Left renal pelvis (tissue), 4 donors: ENCODE results near the gene STN1. TPM values are rescaled to one million over a fixed set of nuclear protein-coding genes. Genes with fewer than 3 reads are reported as not detected.

ENCODE experiments used
- DNase-seq, 4 donors: peaks; one replicate each; pipeline ENCODE4 v3.0.0-alpha.2; 2013; ENCODE audit warnings: low read depth in 4 of 4, low spot score in 3 of 4
- polyA plus RNA-seq, 4 donors: library from polyadenylated mRNA; unstranded; fragments of 120-200 nt; gene quantifications; one replicate each; pipeline ENCODE4 v1.2.1, GENCODE V29; 2013; ENCODE audit not compliant: insufficient read length in 4 of 4

The STN1 gene
- polyA plus RNA-seq, 4 donors = 15.1 to 27.3 (median 25.6) TPM

DNA sequence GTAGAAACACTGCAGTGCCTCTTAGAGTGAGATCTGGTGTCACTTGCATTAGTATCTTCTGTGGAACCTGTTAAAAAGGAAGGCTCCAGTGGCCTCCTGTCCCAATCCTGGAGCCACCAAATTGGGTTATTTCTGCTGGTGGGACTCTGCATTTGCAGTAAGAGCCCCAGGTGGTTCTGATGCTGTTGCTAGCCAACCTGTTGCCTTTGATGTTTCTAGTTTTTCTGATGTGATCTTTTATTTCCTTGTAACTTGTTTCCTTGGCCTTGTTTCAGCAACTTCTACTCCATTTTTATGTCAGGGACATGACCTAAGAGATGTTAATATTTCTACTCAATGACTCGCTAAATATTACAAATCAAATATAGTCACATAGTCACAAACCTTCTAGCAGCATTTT, 12.5 kb upstream of the STN1 start:
- no peak for DNase-seq

DNA sequence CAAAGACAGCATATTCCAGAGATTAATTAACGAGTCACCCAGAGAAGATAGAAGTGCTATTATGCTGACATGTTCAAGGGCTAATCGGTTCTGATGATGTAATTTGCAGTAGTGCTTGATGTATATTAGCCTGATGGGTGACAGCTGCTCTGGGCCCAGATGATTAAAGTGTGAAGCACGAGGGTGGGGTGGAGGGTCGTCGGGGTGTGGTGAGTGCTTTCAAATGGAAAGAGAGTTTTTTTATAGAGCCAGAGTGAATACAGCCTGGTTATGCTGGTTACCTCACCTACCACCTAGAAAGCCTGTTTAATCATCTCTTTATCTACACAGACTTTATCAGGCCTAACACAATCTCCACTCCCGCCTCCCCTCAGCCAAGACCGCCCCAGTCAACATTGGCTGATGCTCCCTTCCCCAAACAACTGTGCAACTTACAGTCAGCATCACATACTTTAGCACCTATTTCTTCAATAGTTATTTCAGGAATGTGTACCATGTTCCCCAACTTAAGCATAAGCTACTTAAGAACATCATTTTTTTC, 11.5 kb upstream of the STN1 start:
- no peak for DNase-seq

DNA sequence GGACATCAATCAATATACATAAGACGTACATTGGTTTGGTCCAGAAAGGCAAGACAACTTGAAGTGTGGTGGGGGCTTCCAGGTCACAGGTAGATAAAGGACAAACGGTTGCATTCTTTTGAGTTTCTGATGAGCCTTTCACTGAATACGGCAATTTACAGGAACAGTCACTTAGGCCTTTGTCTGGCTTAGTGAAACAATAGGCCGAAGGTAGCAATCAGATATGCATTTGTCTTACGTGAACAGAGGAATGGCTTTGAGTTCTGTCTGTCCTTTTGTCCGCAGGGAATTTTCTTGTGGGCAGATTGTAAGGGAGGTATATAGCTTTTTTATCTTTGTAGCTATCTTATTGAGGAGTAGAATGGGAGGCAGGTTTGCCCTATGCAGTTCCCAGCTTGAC, 10.8 kb upstream of the STN1 start:
- no peak for DNase-seq

DNA sequence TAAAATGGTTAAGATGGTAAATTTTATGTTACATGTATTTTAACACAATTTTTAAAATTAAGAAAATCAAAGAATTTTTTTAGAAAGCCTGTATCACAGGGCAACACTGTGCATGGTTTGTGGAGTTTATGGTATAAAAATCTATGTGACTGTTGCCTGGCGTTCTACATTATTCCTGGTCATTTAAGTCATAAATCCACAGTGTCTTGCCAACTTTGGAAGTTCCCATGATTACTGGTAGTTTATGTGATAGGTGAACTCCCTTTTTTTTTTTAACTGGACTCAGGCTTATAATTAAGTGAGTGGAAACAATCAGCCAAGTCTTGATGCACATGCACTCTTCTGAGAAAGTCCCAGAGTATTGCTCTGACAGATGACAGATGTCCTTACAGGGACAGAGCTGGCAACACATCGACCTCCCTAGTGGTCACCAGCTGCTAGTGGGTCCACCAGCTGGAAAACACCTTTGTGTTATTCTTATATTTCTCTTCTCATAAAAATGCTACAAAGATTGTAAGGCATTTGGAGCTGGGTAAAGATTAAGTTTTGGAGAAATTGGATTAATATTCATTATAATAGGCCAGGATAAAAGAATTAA, 8.8 kb upstream of the STN1 start:
- DNase-seq = no peak

DNA sequence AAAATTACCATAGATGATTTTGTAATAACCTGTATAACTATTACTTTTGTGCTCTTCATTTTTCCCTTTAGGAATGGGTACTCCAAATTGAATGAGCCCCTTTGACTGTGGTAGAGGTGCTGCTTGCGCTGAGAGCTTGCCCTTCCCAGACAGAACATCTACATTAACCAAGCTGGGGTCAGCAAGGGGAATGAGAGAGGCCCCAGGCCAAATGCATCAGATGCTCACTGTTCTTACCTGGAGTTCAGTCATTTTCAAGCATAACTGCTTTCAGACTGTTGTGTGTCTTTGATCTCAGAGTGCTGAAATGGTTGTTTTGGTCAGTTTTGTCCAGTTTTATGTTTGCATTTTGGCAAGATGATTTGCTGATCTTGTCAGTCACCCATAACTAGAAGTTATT, 7.6 kb upstream of the STN1 start:
- no peak for DNase-seq

DNA sequence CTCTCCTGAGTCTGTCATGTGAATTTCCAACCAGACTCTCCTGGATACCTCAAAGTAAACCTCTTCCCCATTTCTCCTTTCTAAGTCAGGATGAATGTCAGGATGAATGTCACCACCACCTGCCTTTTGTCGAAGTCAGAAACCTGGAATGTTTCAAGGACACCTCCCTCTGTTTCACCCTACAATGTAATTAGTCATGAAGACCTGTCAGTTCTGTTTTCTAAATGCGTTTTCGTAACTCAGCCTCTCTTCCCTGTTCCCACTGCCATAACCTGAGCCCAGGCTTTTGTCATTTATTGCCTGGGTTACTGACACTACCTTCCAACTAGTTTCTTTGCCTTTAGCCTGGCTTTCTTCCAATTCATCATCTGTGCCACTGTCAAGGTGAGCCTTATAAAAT, 5.5 kb upstream of the STN1 start:
- DNase-seq = no peak

DNA sequence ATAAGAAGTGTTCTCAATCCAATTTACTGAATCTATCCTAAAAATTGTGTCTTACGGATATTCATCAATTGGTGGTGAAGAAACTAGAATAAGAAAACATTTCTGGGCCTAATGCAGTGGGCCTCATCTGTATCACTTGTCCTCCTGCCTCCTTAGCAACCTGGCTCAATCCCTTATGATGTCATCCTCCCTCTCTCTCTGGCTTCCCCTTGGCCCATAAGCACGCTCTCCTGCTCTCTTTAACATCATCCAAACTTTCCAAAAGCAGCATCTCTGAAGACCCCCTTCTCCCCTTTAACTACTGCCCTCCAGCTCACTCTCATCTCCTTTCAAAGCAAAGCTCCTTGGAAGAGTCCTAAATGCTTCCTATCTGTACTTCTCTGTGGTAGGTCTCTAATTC, 4.7 kb upstream of the STN1 start:
- no peak for DNase-seq

DNA sequence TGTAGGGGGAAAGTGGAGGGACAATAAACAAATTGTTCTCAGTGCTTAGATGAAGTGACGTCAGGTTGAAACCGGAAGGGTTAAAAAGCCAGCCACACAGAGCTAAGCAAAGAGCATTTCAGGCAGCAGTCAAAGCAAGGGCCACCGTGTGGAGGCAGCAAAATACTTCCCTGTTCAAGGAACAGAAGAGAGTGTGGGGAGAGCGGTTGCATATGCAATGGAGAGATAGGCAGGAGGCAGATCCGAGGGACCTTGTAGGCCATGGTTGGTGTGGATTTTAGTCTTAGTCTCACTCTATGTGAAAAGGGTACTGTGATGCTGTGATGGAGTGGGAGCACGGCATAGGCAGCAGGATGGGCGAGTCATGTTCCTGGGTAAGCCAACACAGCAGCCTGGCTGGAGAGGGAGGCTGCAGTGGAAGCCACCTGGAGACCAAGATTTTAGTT, 3.8 kb upstream of the STN1 start:
- no peak for DNase-seq

DNA sequence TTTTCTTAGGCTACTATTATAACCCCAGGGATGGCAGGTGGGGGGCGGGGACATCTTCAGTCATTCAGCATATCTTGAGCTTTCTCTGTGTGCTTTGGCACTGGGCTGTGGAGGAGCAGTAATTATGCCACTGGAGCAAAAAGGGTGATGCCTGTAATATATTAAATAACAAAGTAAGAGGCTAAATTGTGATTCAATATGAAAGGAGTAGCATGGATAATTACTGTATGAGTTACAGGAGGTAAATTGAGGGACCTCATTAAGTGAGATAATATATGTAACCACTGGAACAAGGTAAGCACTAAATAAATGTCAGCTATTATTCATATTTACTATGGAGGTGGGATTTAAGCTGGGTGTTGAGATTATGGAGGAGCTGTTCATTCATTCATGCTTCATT, 3.3 kb upstream of the STN1 start:
- no peak for DNase-seq

DNA sequence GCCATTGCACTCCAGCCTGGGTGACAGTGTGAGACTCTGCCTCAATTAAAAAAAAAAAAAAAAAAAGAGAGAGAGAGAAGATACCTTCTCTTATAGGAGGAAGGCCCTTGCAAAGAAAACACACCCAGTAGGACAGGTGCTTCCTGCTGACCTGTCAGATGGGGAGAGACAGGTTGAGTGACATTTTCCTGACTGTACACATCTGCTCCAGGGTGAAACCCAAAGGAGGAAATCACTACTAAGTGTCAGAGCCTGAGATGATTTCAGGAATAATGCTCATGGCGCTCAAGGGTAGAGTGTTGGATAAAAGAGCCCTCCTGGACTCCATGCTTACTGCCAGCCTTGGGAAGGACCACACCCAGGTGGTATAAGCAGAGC, 1.7 kb upstream of the STN1 start:
- no peak for DNase-seq

DNA sequence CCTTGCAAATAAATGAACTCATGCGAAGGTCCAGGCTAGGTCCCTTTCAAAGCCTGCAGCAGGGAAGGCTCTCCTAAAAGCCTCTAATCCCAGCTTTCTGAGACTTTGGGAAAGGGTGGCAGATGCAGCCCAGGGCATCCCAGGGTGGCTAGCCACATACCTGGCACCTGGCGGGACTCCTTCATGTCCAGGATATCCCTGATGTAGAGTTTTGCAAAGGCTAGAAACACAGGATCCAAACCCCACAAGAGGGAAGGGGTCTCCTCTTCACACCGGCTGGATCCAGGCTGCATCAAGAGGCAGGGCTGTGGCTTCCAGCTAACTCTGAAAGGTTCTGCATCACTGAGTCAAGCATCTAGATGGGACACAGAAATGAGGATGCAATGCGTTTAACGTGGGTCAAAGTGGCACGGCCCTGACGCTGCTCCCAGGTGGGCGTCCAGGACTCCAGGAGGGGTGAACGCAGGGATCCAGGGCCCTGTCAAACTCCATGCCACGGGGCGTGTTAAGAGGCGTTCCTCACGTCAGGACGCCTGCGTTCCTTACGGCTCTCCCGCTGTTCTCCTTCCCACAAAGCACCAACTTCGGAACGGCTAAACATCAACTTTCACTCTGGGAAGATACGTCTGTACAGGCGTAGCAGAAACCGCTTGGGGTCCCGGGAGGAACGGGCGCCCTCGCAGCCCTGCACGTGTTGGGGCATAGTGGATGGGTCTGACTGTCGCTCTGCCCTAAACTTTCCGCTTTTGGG, 507 bp downstream of the STN1 start:
- DNase-seq = no peak

DNA sequence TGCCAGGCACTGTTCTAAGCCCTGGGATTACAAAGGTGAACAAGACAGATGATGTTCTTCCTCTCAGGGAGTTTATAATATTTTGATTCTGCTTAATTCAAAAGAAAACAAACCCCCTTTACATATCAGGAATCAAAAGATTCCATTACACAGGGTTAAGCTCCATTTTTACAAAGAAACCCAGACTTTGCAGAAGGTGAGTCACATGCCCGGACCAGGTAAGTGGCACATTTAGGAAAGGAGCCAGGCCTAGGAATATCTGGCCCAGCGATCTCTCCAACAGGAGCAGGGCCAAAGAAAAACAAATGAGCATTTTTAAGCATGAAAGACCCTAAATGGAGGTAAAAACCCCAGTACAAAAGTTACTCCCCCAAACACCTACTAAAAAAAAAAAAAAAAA, 1.1 kb downstream of the STN1 start:
- DNase-seq = no peak

DNA sequence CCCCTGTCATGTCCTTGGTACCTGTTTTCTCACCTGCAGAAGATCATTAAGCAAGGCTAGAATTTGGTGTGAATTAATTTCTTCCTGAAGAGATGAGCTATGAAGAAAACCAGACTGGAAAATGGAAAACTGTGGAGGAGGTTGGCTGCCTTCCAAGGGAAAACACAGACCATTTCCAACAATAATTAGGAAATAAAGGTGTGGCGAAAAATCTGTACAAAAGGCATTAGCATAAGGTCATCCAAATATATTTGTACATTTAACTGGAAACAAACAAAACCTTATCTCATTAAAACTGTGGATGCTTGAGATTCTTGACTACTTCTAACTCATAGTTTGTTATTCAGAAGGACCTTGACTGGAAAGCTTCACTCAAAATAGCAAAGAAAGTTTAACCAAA, 1.7 kb downstream of the STN1 start:
- DNase-seq = no peak

DNA sequence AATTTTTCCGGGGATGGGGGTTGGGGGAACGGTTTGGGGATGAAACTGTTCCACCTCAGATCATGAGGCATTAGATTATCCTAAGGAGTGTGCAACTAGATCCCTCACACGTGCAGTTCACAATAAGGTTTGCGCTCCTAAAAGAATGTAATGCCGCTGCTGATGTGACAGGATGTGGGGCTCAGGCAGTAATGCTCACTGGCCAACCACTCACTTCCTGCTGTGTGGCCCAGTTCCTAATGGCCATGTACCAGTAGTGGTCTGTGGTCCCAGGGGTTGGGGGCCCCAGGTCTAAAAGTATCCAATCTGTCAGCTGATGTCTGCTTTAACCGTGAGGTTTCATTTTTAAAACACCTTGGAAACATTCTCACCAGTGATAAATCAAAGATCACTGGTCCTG, 2.2 kb downstream of the STN1 start:
- no peak for DNase-seq

DNA sequence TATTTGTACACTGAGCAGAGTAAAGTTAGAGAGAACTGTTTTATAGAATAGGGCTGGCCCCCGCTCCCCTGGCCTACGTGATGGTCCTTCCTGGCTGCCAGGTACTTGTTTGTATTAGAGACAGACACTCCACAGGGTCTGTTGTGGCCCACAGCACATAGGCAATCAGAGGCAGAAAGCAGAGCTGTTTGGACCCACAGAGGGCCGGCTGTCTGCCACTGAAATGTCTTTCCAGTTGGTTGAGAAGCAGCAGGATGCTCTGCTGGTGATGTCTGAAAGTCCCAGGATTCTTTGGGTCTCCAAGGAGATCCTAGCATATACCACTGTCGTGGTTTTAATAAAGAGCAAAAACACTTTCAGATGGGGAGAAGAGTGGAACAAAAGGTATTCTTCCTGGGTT, 5.2 kb downstream of the STN1 start:
- no peak for DNase-seq

DNA sequence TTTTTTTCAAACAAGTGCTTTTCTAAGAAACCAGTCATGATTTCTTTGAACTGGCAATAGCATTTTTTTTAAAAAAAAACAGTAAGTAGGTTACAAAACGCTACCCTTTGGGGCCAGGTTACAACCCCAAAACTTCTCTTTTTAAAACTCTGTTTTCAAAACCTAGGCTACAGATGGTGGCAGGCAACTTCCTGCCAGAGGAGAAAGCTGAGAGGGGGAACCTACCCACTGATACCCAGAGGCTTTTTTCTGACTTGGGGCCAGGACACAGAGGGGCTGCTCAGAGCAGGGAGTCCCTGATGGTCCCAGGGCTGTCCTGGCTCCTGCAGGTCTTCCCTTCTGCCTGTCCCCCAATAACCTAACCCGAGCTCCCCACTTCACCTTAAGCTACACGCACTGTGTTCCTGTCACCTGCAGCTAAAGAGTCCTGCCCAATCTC, 6.9 kb downstream of the STN1 start:
- DNase-seq = no peak

DNA sequence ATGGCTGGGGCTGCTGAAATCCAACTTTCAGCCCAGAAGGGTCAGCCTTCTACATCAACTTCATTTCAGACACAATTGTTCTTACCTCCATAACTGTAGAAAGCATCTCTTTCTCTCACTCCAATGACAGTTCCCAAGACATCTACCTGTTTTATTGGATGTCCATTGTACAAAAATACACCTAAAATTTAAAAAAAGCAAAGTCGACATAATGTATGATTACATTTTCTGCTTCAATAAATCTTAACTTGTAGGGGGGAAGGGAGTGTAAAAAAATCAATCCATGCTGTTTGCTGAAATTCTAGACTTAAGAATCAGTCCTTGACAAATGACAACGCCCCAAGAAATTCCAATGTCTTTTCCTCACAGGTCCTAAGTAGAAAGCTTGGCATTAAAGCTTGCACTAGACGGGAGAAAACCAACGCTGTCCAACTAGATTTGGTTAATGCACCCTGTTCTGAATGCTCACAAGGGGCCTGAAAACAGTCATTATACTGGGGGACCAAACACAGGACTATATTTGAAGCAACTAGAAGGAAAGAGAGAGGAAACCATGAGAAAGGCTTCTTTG, 7.5 kb downstream of the STN1 start:
- DNase-seq = no peak

DNA sequence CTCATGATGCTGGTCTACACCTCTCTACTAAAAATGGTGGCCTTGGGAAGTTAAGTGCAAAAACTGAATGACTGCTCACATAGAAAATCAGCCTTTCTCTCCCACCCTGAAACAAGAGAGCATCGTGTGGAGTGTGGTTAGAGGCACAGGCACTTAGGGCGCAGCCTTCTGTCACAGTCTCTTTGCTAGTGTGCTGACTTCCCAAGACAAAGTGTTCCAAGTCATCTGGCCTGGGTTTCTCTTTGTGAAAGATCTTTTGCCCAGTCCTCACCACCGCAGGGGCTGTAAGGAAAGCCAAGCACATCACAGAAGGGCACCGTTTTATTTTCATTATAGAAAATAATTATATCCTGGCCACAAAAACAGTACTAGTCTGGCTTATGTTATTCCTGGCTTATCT, 12.5 kb downstream of the STN1 start:
- DNase-seq = no peak

DNA sequence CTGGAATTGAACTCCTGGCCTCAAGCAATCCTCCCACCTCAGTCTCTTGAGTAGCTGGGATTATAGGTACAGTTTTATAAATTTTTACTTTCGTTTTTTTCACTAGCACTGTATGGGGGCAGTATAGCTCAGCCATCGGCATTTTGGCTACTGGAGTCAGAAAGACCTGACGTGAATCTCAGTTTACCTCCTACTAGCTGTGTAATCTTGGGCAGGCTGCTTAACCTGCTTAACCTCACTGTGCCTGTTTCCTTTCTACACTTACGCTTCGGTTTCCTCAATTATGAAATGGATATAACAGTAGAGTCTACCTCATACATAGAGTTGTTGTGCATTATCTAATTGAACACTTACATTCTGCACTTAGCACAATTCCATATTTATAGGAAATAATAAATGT, 16.7 kb downstream of the STN1 start:
- no peak for DNase-seq

DNA sequence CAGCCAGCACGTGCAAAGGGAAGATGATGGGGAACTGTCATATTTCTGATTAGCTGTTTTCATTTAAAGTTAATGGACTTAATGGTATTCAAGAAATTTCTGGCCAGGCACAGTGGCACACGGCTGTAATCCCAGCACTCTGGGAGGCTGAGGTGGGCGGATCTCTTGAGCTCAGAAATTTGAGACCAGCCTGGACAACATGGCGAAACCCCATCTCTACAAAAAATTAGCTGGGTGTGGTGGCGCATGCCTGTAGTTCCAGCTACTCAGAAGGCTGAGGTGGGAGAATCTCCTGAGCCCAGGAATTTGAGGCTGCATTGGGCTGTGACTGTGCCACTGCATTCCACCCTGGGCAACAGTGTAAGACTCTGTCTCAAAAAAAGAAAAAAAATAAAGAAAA, 18.7 kb downstream of the STN1 start:
- no peak for DNase-seq

DNA sequence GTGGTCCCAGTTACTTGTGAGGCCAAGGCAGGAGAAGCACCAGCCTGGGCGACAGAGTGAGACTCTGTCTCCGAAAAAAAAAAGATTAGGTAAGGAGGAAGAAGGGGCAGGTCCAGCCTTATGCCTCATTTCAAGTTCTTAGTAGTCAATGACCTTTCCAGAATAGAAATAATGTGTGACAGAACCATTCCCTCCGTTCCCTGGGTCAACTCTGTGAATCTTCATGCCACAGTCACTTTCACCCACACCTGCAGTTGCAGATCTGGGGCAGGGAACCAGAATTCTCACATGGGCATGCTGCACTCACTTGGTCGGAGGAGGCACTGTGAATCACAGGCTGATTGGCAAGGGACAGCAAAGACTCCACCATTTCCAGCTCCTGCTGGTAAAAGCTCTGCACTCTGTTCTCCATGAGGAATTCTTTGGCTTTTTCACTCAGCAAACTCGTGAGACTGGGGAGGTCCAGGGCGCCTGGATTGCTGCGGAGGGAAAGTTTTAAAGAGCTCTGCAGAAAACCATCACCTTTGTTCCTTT, 20.7 kb downstream of the STN1 start:
- no peak for DNase-seq

DNA sequence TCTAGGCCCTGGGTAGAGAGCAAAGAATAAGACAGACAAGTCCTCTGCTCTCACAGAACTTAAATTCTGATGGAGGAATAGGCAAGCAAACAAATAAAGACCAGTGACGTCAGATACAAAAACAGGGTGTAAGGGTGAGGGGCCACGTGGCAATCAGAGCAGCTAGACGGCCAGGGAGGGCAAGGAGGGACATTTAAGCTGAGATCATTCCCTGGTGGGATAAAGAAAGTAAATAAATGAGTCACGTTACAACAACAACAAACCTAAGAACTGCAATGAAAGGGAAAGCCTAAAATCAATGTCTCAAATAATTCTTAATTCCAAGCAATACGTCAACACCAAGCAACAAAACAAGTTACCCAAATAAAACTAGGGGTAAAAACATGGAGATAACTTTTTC, 21.8 kb downstream of the STN1 start:
- DNase-seq = no peak
